Spinal cord (tissue), 10 donors: Measurements from ENCODE around the gene GRIFIN. TPM values are rescaled to one million over a fixed set of nuclear protein-coding genes. Genes with fewer than 3 reads are reported as not detected.

ENCODE experiments used
- DNase-seq, 6 donors: peaks; one replicate each; pipeline versions ENCODE4 v3.0.0 to v3.0.0-alpha.2; 2013 to 2015; ENCODE audit warnings: low spot score in 6 of 6, low read depth in 4 of 6
- H3K27ac ChIP-seq: one replicate; pipeline ENCODE4 v1.5.1; 2013; ENCODE audit warnings: low read depth, low read length, control low read depth
- H3K27me3 ChIP-seq: one replicate; pipeline ENCODE4 v1.6.1; 2013; ENCODE audit warnings: low read length; ENCODE audit not compliant: control insufficient read depth, insufficient read depth
- H3K36me3 ChIP-seq: one replicate; pipeline ENCODE4 v1.6.1; 2013; ENCODE audit warnings: low read length; ENCODE audit not compliant: control insufficient read depth, insufficient read depth
- H3K4me1 ChIP-seq: one replicate; pipeline ENCODE4 v1.6.1; 2013; ENCODE audit warnings: low read length; ENCODE audit not compliant: control insufficient read depth, insufficient read depth
- H3K4me3 ChIP-seq: one replicate; pipeline ENCODE4 v1.5.1; 2013; ENCODE audit warnings: low read depth, low read length, control low read depth
- H3K9me3 ChIP-seq: one replicate; pipeline ENCODE4 v1.6.1; 2013; ENCODE audit warnings: low read length; ENCODE audit not compliant: control insufficient read depth, insufficient read depth
- WGBS: methylation state at CpG from one replicate; pipeline ENCODE4 v1.1.5; 2013; ENCODE audit warnings: missing lambda C conversion rate; ENCODE audit not compliant: insufficient coverage; 5-methylcytosine and 5-hydroxymethylcytosine counted together
- polyA plus RNA-seq, 2 donors: library from polyadenylated mRNA; unstranded; fragments of 120-200 nt; gene quantifications; one replicate each; pipeline ENCODE4 v1.2.1, GENCODE V29; 2013; ENCODE audit not compliant: insufficient read length in 2 of 2
- total RNA-seq, 2 donors: library from RNA; depleted of rRNA in 1 of 2; stranded (reverse); fragments of 120-200 nt in 1 of 2; fragments of >200 nt in 1 of 2; gene quantifications; one replicate each; pipeline versions ENCODE4 v1.2.3 to v1.2.4, GENCODE V29; 2013 to 2014
- donor health status: healthy.

Gene GRIFIN
- total and polyA plus RNA-seq, 4 donors, result 0.41 TPM; not detected in 3

DNA sequence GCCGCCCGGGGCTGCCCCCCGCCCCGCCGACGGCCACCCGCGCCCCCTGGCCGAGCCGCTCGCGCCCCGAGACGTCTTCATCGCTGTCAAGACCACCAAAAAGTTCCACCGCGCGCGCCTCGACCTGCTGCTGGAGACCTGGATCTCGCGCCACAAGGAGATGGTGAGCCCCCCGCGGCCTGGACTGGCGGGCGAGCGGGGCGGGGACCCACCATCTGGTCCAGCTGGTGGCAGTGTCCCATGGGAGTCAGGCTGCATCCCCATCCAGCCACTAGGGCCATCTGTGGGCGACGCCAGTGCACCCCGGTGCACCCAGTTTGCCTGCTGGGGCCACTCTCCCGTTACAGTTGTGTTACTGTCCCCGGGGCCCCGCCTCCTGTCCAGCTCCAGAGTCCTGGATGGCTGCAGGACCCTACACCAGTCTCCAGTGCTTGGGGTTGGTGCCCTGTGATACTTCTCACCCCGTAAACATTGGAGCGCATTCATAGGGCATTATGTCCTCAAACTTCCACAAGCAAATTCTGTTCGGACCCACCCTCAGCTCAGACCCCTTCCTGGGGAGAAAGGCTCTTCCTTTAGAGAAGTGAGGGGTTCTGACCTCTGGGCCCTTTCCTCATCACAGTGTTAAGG, 44.0 kb upstream of the GRIFIN start:
- Histone ChIP-seq H3K27me3 (peaks cover 35% of the 10 kb centered on the region), H3K4me3 (peak overlapping the region; percentile 65), H3K36me3 (peaks cover 22% of the 10 kb centered on the region), H3K4me1 (peaks cover 91% of the 10 kb centered on the region), H3K27ac (peak overlapping the region; percentile 52), H3K9me3 (no peaks in the 10 kb centered on the region)
- no peak for DNase-seq
- WGBS, result 1% methylated on average over 34 of the region's 37 CpGs

GRCh38 chr7:2519119-2519930, 43.1 kb upstream of the GRIFIN start, which contains the start of gene LFNG:
Gene LFNG (plus strand): TSS chr7:2519774. CDS start chr7:2519862, 88 bp downstream.
- Histone ChIP-seq H3K36me3 (peaks cover 12% of the 10 kb centered on the region), H3K4me3 (peak within 1 kb of the TSS; percentile 65), H3K27me3 (peaks cover 35% of the 10 kb centered on the region), H3K9me3 (no peaks in the 10 kb centered on the region), H3K4me1 (peaks cover 83% of the 10 kb centered on the region), H3K27ac (peak within 1 kb of the TSS; percentile 52)
- under 1% methylated on average over 95 of the region's 95 CpGs for WGBS
- peak in 5 of 6 donors; percentile 73 to 96 (median 84) for DNase-seq

- peak overlapping the region; percentile 33 for H3K4me3 ChIP-seq
- H3K27me3 ChIP-seq, result peaks cover 35% of the 10 kb centered on the region
- no peak overlapping the region for H3K27ac ChIP-seq
- peaks cover 10% of the 10 kb centered on the region for H3K36me3 ChIP-seq
- H3K4me1 ChIP-seq, result peaks cover 77% of the 10 kb centered on the region
- 14% methylated on average over 41 of the region's 41 CpGs for WGBS
- H3K9me3 ChIP-seq, result no peaks in the 10 kb centered on the region
- DNase-seq, result no peak
These were observed 42.5 kb upstream of the GRIFIN start for GRCh38 chr7:2518737-2519118.

DNA sequence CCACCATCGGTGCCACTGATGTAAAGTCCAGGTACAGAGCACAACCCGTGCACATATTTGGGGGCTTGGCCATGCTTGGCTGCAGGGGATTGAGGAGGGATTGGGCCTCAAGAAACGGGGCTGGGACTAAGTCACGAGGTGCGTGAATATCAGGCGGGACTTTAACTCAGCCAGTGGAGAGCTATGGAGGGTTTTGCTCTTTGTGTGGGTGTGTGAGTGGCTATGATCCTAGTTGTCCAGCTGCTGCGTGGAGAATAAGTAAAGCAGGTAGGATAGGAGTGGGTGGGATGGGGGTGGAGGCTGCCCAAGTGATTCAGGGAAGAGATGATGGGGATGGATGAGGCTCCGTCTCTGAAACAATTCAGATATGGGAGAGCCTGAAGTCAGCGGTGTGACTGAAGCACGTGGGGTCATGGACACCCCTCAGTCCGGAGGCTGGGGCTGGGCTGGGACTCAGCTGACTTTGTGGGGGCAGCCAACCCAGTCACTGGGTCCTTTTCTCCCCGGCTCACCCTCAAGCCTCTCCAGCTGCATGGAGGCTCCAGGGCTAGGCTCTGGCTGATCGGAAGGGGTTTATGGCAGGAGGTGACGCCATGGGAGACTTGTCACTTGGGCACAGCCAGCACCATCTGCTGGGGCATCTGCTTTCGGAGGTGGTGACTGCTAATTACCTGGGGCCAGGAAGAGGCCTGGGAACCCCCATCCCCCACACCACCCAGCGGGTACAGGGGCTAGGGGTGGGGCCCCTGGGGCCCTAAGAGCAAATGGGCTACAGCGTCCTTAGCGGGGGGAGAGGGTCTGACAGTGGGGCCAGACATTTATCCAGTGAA, 41.7 kb upstream of the GRIFIN start:
- Histone ChIP-seq H3K9me3 (no peaks in the 10 kb centered on the region), H3K27ac (no peak overlapping the region), H3K36me3 (peaks cover 6% of the 10 kb centered on the region), H3K4me3 (no peak overlapping the region), H3K4me1 (peaks cover 69% of the 10 kb centered on the region), H3K27me3 (peaks cover 35% of the 10 kb centered on the region)
- DNase-seq, result no peak
- 62% methylated on average over 12 of the region's 18 CpGs for WGBS

GRCh38 chr7:2517026-2517425, 40.8 kb upstream of the GRIFIN start:
- WGBS, result 32% methylated on average over 7 of the region's 8 CpGs
- Histone ChIP-seq H3K4me3 (no peak overlapping the region), H3K36me3 (peaks cover 2% of the 10 kb centered on the region), H3K27ac (no peak overlapping the region), H3K9me3 (no peaks in the 10 kb centered on the region), H3K4me1 (peaks cover 65% of the 10 kb centered on the region), H3K27me3 (peaks cover 28% of the 10 kb centered on the region)
- DNase-seq, result no peak

DNA sequence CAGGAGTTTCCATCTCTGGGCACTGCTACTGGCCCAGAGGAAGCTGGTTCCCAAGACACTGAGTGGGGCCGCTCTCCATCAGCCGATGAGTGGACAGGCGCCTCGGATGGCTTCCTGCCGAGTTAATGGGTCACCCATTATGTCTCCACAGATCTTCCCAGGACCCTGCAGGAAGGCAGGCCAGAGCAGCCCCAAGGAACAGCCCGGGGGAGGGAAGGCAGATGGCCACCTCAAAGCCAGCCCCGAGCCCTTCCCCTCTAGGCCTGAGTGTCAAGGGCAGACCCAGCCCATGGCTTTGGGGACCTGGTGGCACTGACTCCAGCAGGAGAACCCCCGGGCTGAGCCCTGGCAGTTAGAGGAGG, 40.0 kb upstream of the GRIFIN start:
- no peaks in the 10 kb centered on the region for H3K9me3 ChIP-seq
- no peak overlapping the region for H3K27ac ChIP-seq
- WGBS, result 56% methylated on average over 8 of the region's 8 CpGs
- peaks cover 2% of the 10 kb centered on the region for H3K36me3 ChIP-seq
- peaks cover 65% of the 10 kb centered on the region for H3K4me1 ChIP-seq
- peaks cover 19% of the 10 kb centered on the region for H3K27me3 ChIP-seq
- no peak for DNase-seq
- no peak overlapping the region for H3K4me3 ChIP-seq

DNA sequence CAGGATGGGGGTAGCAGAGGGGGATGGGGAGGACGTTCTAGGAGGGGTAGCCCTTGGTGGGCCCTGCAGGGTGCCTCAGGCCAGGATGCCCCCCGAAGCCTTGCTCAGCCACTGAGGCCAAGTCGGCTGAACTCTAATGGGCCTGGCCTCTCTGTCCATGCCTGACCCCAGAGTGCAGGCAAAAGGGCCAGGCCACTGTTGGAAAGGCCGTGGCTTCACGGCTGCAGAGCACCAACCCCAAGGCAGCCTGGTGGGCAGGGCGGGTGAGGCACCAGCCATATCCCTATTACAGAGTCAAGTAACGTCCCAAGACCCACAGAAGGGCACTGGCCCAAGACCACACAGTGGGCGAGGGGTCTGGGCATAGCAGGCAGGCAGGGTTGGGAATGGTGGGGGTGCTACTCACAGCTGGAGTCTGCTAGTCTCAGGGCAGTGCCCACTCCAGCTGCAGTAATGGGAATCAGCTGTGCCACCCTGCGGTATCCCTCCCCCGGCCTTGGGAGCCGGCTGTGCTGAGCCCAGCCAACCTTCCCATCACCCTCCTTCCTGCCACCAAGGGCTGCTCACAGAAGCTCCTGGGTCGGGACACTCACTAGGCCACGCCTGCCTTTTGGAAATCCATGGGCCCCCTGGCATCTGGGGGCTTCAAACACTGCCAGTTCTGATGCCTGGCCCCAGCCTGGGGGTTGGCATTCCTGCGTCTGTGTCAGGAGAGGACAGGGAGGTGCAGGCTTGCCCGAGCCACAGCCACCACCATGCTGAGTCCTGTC, 39.4 kb upstream of the GRIFIN start:
- Histone ChIP-seq H3K4me3 (no peak overlapping the region), H3K27ac (no peak overlapping the region), H3K27me3 (peaks cover 14% of the 10 kb centered on the region), H3K9me3 (no peaks in the 10 kb centered on the region), H3K36me3 (peaks cover 2% of the 10 kb centered on the region), H3K4me1 (peaks cover 65% of the 10 kb centered on the region)
- DNase-seq, result no peak
- WGBS, result 81% methylated on average over 14 of the region's 15 CpGs

- DNase-seq, result no peak
- WGBS, result 85% methylated on average over 8 of the region's 9 CpGs
- Histone ChIP-seq H3K36me3 (no peaks in the 10 kb centered on the region), H3K9me3 (no peaks in the 10 kb centered on the region), H3K4me3 (no peak overlapping the region), H3K27me3 (peaks cover 9% of the 10 kb centered on the region), H3K4me1 (peaks cover 64% of the 10 kb centered on the region), H3K27ac (no peak overlapping the region)
These were observed 38.5 kb upstream of the GRIFIN start for GRCh38 chr7:2514473-2515423.
